AML-193 (cell line): ENCODE data around the gene SLC15A5.

ENCODE experiments used
- DNase-seq, 2 experiments: peaks; one replicate each; lab custom pipeline; 2025; lab: John Stamatoyannopoulos, UW

SLC15A5 gene

DNA sequence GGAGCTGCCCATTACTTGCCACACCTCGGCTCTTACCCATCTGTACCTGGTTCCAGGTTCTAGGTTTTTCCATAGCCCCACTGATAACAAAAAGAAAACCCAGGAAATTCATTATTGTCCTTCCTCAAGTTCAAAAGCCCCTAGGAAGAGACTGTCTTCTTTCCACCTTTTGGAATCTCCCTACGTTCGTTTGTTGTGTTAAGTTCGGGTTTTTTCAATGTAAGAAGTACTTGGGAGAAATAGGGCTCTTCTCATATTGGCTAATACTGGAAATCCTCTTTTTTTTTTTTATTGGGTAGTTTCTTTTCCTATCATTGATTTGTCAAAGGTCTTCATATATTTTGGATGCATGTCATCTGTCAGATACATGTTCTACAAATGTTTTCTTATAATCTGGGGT is 17.3 kb downstream of the SLC15A5 start:
- DNase-seq, result no peak

DNA sequence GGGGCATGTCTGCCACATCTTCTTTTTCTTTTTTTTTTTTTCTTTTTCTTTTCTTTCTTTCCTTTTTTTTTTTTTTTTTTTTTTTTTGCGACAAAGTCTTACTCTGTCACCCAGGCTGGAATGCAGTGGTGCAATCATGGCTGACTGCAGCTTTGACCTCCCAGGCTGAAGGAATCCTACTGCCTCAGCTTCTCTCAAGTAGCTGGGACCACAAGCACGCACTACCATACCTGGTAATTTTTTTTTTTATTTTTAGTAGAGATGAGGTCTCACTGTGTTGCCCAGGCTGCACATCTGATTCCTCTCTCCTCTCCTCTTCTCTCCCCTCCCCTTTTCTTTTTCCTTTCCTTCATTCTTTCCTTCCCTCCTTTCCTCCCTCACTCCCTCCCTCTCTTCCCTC is 18.5 kb downstream of the SLC15A5 start:
- DNase-seq, result no peak

DNA sequence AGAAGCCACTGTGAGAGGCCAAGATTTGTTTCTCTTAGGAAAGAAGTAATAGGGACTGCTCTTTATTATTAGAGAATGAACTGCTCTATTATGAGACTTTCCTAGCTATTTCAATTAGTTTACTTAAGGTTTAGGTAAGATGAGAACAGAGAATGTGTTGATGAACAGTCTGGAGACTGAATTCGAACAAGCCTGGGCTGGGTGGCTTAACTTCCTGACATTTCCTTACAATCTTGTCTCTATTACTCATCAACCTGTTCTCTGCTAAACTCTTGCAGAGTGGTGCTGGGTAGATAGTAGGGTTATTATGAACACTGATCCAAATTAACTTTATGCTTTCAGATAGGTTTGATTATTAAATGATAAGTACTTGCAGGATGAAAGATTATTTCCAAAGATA is 31.2 kb downstream of the SLC15A5 start:
- DNase-seq, result no peak

DNA sequence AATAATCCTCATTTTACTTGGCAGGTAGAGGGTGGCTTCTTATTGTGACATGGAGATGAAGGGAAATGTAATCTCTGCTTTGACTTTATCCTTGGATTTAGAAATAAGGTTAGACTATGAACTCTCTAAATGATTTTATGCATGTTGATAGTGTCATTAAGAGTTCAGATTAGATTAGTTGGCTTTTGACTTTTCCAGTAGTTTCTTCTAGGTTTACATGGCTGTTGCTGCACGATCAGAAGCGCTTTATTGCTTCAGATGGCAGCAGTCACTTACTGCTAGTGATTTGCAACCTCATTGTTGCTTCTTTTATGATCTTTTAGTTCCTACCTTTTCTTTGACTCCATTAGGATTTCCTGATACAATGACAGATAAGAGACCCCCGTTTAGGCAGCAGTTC is 32.3 kb downstream of the SLC15A5 start:
- DNase-seq, result no peak

DNA sequence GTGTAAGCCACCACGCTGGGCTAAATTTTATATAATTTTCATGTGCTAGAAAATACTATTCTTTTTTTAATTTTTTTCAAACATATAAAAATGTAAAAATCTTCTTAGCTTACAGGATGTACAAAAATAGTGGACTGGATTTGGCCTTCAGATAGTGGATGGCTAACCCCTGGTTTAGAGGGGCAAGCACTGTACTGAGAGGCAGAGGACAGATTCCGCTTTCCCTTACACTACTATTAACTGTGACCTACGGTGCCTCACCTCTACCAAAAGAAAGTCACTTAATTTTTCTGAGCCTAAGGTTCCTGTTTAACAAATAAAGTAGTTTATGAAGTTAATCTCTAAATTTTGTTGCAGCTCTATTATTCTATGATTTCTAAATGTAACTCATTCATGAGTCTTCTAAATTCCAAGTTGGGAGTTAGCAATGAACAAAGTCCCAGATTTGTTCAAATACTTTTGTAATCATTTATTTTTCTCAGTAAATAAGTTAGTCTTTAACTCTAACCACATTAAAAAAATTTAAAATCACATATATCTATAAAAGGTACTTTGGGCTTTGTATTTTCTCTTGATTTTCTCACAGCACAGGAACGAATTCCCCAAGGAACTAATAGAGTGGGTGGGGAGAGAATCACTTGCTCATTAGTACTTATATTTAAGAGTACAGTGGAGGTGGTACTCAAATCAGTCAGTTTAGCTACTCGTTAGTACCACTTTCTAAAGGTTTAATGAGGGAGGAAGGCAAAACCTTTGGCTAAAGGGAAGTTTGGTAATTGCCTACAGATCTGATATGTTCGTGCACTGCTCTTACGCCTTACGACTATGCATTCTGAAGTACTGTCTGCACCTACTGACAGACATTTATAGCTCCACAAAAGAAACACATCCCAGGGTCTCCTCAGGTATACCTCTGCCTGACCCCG is 33.7 kb downstream of the SLC15A5 start:
- no peak for DNase-seq

DNA sequence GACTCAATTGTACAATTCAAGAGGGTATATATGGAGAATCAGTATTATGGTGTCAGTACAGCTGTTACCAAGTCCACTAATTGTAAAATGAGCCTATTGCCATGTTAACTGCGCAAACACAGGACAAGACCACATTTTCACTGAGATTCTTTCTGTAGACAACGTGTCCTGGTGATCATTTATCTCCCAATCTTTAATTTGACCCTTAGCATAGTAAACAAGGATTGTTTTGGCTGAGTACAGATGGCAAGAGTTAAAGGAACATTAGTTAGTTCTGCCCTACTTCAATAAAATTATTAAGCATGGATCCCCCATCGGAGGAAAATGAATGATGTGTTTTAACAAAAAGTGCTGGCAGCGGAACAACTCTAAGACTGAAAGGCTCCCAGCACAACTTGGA is 36.1 kb downstream of the SLC15A5 start:
- DNase-seq, result no peak

DNA sequence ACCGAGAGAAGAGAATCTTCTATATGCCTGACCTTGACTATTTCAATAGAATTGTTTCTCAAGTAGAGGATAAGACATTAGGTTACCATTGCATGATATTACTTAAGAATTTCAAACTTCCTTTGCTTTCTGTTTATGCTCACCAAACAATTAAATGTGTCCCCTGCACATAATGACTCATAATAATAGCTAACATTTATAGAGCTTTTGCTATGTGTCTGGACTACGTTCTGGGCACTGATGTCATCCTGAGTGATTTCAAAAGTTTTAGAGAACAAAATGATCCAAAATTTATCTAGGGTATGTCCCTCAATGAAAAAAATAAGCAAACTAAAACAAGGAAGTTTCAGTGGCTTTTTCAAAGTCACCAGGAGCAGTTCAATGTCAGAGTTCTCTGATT is 38.8 kb downstream of the SLC15A5 start:
- DNase-seq, result no peak

DNA sequence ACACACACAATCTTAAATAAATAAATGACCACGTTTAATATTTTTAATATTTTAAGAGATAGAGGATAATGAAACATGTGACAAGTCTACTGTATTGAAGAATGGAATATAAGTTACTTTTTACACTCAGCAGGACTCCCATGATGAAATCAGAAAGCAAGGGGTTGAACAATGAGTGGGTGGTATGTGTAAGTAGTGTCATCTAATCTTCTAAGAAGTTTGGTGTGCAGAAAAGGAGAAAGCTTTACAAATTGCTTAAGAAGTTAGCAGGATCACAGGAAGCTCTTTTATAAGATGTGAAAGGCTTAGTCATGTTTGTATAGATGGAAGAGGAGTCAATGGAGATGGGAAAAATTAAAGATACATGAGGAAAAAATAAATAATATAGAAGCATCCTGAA is 47.8 kb downstream of the SLC15A5 start:
- DNase-seq, result no peak

DNA sequence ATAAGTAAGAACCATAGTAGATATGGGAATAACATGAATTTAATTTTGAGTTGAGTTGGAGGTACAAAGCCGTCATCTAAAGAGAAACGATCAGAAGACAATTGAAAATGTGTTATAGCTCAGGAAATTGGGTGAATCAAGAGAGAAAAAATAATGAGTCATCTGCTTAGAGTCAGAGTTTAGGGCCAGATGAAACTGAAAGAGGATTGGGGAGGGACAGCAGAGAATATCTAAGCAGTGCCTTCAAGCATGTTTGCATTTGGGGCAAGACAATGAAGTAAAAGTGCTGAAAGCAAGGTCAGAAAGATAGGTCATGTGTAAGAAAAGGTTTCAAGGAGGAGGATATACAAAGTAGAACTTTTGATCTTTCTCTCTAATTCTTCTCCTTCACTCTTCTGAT is 49.4 kb downstream of the SLC15A5 start:
- no peak for DNase-seq

DNA sequence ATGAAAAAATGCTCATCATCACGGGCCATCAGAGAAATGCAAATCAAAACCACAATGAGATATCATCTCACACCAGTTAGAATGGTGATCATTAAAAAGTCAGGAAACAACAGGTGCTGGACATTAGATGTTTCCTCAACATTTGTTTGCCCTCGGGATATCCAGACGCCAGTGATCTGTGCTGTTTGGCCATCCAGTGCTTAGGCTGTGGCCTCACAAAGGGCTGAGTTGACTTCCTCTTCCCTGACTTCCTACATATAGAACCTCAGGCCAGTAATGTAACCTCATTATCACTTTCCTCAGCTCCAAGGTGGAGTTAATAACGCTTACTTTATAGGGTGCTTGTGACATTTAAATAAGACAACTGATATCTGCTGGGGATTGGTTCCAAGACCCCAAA is 51.8 kb downstream of the SLC15A5 start:
- DNase-seq, result peak; percentile 9 to 14

DNA sequence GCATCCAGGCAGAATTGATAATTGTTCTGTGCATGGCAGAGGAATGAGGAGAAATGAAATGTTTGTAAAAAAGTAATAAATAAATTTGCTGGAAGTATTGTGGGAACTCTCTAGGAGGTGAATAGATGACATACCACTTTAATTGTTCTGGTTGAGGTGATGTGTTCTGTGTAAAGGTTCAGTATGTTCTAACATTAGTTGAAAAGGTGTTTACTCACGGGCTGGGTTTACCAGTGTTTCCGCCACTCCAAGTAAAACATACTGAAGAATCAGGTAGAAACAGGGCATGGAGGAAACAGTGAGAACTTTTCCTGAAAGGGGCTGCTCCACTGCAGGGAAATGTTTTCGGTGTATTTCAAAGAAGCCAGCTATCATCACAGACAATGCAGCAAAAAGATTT is 53.3 kb downstream of the SLC15A5 start:
- no peak for DNase-seq

DNA sequence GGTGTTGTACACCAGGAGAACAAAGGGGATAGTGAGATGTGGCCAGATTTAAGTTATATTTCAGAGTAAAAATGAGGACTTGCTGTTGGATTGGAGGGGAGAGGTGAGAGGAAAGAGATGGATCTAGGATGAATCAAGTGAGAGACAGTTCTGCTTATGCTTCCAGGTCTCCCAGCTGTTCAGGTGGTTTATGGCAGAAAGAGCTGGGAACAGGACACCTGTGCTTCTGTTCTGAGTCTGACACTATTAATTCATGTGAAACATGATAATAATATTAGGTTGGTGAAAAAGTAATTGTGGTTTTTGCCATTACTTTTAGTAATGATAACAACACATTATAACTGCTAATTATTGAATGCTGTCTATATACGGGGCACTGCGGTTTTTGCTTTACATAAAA is 55.7 kb downstream of the SLC15A5 start:
- no peak for DNase-seq

DNA sequence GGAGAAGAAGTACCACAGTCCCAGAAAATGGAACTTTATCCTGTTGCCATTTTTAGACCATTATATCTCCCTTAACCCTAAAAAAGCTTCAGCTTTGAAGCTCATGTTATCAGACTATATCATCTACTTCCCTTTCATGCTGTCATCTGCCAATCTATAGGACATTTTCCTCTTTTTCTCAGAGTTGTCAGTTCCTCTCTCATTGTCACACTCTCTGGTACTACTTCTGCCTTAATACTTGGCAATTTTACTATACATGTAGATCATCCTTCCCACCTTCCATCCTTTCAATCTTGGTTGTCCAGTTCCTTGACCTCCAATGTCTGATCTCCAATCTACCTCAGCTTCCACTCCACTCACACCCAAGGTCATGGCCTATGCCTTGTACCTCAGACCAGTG is 57.4 kb downstream of the SLC15A5 start:
- peak; percentile 21 to 34 for DNase-seq

DNA sequence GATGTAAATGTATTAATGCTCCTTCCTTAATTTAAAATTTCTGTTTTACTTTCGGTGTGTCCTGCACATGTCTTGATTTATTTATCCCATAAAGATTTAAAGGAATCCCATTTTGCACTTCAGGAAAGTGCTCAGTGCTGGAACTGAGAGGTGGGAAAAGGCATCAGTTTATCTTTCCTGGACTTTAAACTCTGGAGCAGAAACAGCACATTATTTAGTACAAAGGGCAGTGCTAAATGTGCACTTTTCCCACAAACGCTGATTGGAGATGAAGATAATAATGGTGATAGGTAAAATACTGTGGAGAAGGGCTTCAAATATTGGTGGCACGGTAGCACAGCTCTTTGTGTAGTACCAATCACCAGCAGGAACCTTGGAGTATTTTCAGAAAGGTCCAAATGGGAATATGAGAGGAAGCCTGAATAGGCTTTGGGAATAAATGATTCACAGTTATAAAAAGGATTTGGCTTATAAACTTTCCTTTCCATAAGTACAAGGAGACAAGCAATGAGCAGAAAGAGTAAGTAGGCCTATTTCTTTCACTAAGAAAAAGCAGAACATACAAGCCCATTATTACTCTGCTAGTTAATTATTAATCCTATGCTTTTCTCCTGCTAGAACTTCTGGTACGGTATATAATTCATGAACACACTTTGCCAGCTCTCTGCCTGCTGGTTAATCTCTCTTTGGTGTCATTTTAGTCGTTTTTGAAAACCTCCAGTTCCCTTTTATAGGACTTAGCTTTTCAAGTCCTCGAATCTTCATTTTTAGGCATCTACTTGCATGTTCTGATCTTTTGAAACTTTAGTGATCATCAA is 58.3 kb downstream of the SLC15A5 start:
- no peak for DNase-seq

DNA sequence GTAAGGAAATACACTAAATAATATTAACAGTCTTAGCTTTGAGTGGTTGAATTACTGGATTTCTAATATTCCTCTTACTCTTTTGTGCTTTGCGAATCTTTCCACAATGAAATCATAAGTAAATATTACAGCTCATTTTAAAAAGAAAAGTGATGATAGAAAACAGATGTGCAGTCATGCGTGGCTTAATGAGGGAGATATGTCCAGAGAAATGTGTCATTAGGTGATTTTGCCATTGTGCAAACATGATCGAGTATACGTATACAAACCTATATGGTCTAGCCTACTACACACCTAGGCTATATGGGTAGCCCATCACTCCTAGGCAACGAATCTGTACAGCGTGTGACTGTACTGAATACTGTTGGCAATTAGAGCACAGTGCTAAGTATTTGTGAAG is 59.3 kb downstream of the SLC15A5 start:
- no peak for DNase-seq

DNA sequence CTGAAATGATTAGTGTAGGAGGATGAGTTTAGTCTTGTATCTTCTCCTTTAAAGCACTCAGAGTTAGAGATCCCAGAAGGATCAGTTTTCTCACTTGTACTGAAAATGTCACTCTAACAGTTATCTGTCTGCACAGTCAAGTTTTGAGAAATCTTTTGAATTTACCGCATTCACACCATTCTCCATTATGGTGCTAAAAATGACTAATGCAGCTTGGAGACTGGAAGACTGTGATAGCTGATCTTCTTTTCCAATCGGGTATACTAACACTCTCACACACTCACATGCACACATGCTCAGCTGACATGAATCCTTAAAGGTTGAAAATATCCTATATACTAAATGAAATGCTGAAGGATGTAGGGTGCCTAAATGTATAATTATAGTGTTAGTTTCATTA is 65.8 kb downstream of the SLC15A5 start:
- no peak for DNase-seq

DNA sequence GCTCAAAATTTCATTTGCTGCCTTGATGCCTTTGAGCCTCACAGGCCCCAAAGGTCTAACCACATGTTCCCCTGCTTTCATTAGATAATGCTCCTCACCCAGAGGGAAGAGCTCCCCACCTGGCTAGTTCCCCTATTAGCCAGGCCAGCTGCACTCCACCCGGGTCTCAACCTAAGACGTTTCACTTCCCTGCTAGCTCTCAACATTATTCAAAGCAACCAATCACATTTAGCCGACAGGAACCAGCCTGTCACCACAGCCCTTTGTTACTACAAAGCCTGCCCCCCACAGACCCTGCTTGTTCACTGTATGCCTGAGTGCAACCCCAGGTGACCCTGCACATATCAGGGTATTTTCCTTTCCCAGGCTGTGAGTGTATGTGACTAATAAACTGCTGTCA is 78.6 kb downstream of the SLC15A5 start:
- peak in 1 of 2 experiments; percentile 1 for DNase-seq

DNA sequence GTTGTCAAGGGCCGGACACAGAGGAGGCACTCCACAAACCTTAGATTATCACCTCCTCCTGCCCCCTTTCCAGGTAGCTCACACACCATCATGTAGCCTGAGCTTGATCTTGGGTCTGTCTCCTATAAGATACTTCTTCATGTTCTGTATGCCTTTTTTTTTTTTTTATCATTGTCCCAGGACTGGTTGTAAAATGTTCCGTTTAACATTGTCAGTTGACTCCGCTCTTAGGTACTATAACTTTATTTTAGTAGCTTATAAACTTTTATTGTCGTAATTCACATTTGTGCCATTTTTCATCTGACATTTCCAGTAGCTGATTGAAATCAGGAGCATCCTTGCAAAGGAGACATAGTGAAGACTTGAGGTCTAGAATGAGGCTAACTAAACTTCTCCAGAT is 79.9 kb downstream of the SLC15A5 start:
- DNase-seq, result no peak

DNA sequence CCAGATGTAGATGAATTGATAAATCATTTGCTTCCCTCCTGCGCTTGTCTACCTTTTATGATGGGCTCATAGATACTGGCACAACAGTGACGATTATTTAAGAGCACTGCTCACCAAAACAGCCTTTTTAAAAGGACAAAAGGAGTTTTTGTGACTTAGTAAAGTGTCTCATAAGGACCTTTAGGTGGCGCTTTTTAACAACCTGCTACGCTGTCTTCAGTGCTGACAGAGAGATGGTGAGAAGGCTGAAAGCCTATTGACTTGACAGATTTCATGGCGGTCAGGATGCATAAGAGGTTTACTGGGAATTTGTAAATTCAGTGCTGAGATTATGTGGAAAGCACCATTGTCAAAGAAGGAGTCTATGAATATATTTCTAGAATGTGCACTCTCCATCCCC is 87.6 kb downstream of the SLC15A5 start:
- peak; percentile 7 to 17 for DNase-seq

DNA sequence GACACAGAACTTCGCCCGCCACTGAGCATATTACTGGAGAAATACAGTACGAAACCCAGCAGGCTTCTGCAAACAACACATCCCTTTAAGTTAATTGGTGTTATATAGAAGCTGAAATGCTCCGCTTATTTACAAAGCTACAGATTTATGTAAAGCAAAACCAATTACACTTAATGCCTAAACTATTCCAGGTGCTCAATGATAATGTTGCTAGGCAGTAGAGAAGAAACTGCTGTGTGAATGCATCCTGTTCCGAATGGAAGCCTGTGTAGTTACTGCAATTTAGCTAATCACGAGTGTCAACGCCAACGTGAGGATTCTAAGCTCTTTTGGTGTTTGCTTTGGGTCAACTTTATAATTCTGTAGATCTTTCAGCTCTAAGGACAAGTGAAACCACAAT is 89.8 kb downstream of the SLC15A5 start:
- no peak for DNase-seq

DNA sequence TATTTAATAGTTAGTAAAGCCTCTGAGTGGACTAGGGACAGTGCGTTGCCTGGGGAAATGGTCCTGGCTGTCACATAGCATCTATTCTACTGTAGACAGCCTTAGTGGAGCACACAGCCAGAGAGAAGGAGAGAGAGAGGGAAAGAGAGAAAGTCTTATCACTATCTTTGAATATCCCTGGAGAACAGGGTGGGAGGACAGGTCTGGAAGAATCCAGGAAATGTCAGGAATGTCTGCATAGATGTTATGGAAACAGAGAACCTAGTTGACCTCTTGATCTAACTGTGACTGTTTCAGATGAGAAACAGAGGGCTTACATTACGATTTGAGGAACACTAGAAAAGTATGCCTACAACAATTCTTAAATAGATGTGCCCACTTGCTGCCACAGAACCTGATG is 92.8 kb downstream of the SLC15A5 start:
- DNase-seq, result no peak

DNA sequence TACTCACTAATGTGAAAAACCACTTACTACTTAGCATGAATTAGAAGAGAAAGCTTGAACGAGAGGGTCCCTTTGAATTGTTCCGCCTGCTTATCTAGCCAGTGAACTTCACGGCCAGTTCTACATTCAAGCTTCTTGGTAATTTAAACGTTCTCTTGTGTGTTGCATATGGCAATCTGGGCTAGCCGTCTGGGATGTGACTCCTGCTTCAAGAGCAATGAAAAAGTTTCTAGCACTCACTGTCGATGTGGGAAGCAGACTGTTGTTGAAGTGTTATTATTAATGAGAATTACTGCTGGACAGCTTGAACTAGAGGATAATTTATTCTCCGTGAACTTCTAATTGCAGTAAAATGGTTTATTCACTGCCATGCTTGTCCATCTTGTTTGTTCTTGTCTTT is 93.9 kb downstream of the SLC15A5 start:
- DNase-seq, result no peak

DNA sequence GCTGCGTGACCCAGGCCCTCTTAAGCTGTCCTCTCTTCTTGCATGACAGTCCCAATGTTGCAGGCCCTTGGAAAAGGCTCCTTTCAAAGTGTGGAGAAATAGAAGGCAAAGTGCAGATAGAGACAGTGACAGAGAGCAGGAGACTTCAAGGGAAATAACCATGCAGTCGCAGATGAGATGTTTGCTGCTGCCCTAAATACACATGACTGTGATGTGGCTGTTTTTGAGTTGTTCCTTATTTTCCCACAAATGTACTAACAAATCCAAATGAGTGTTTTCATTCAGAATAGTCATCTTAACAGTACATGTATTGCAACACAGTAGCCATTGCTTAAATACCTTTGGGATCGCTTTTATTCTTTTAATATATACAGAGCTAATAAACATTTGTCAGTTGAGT is 101.6 kb downstream of the SLC15A5 start:
- no peak for DNase-seq
